ENCODE results near the gene LRR1. TPM values are rescaled to one million over a fixed set of nuclear protein-coding genes. Genes with fewer than 3 reads are reported as not detected.

Gene LRR1
- total and polyA plus RNA-seq, 4 donors: 3.7 to 23.2 (median 4.1) TPM

DNA sequence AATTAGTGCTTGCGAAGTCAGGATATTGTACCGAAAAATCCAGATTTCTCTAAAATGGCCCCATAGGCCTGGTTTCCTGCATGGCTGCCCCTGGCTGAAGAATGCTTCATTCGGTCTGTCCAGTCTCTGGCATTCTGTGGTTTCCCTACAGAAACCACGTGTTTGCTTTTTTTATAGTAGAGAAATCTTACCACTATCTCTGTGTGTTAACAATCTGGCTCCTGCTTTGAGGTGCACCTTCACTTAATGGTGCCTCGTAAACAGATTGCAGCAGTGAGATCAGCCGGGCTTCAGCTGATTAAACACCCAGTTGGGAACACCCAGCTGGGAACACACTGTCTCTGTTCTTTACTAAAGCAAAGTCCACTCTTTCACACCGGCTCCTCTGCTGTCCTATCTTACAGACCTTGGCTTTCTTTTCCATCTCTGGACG lies 43.0 kb downstream of the LRR1 start:
- DNase-seq (ENCODE audit: low spot score): peak; percentile 44
- Histone ChIP-seq H3K4me1 (ENCODE audit: control insufficient read depth in 4 of 4, insufficient read depth in 4 of 4, low read length in 3 of 4) (peaks cover 4 to 36% (median 30%) of the 10 kb centered on the region in 4 donors), H3K27ac (ENCODE audit: low read depth in 1 of 2, low read length in 2 of 2) (peak overlapping the region; percentile 79 to 83), H3K4me3 (ENCODE audit: low read depth in 1 of 3, low read length in 3 of 3) (peak overlapping the region in 1 of 3 donors; percentile 15), H3K27me3 (ENCODE audit: control insufficient read depth in 4 of 4, insufficient read depth in 4 of 4, low read length in 3 of 4) (no peaks in the 10 kb centered on the region), H3K36me3 (ENCODE audit: control insufficient read depth in 4 of 4, insufficient read depth in 3 of 4, low read depth in 1 of 4, low read length in 3 of 4) (peaks cover 0 to 3% (median 0%) of the 10 kb centered on the region in 4 donors), H3K9ac (ENCODE audit: low read depth in 1 of 2, low read length in 2 of 2) (peak overlapping the region in 1 of 2 donors; percentile 83), H3K9me3 (ENCODE audit: control insufficient read depth in 4 of 4, low read length in 3 of 4) (no peaks in the 10 kb centered on the region)
- peak; percentile 94 for TF ChIP-seq FOXA2 (IDR thresholded peaks at IDR 0.05)
- TF ChIP-seq RAD21 (IDR thresholded peaks at IDR 0.05): peak; percentile 48 to 63
- TF ChIP-seq, protein P1, sequence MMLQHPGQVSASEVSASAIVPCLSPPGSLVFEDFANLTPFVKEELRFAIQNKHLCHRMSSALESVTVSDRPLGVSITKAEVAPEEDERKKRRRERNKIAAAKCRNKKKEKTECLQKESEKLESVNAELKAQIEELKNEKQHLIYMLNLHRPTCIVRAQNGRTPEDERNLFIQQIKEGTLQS (IDR thresholded peaks at IDR 0.05): peak; percentile 79
- TF ChIP-seq SP1 (IDR thresholded peaks at IDR 0.05): peak; percentile 99
- TF ChIP-seq, protein P2, sequence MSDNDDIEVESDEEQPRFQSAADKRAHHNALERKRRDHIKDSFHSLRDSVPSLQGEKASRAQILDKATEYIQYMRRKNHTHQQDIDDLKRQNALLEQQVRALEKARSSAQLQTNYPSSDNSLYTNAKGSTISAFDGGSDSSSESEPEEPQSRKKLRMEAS (IDR thresholded peaks at IDR 0.05): peak; percentile 91
- TF ChIP-seq, protein P3, sequence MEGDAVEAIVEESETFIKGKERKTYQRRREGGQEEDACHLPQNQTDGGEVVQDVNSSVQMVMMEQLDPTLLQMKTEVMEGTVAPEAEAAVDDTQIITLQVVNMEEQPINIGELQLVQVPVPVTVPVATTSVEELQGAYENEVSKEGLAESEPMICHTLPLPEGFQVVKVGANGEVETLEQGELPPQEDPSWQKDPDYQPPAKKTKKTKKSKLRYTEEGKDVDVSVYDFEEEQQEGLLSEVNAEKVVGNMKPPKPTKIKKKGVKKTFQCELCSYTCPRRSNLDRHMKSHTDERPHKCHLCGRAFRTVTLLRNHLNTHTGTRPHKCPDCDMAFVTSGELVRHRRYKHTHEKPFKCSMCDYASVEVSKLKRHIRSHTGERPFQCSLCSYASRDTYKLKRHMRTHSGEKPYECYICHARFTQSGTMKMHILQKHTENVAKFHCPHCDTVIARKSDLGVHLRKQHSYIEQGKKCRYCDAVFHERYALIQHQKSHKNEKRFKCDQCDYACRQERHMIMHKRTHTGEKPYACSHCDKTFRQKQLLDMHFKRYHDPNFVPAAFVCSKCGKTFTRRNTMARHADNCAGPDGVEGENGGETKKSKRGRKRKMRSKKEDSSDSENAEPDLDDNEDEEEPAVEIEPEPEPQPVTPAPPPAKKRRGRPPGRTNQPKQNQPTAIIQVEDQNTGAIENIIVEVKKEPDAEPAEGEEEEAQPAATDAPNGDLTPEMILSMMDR (IDR thresholded peaks at IDR 0.05; ENCODE audit: low read depth, low read length, missing input control): no peak
- TF ChIP-seq YY1 (IDR thresholded peaks at IDR 0.05): peak; percentile 96
- peak; percentile 98 to 99 for TF ChIP-seq HNF4A (conservative IDR thresholded peaks at IDR 0.05)
- peak; percentile 89 for TF ChIP-seq FOXA1 (IDR thresholded peaks at IDR 0.05)
- peak; percentile 65 for TF ChIP-seq NR2F2 (IDR thresholded peaks at IDR 0.05)
- TF ChIP-seq, protein P4, sequence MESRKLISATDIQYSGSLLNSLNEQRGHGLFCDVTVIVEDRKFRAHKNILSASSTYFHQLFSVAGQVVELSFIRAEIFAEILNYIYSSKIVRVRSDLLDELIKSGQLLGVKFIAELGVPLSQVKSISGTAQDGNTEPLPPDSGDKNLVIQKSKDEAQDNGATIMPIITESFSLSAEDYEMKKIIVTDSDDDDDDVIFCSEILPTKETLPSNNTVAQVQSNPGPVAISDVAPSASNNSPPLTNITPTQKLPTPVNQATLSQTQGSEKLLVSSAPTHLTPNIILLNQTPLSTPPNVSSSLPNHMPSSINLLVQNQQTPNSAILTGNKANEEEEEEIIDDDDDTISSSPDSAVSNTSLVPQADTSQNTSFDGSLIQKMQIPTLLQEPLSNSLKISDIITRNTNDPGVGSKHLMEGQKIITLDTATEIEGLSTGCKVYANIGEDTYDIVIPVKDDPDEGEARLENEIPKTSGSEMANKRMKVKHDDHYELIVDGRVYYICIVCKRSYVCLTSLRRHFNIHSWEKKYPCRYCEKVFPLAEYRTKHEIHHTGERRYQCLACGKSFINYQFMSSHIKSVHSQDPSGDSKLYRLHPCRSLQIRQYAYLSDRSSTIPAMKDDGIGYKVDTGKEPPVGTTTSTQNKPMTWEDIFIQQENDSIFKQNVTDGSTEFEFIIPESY (IDR thresholded peaks at IDR 0.05): peak; percentile 93
- TF ChIP-seq TAF1 (conservative IDR thresholded peaks at IDR 0.05): peak; percentile 73
- TF ChIP-seq, protein P5, sequence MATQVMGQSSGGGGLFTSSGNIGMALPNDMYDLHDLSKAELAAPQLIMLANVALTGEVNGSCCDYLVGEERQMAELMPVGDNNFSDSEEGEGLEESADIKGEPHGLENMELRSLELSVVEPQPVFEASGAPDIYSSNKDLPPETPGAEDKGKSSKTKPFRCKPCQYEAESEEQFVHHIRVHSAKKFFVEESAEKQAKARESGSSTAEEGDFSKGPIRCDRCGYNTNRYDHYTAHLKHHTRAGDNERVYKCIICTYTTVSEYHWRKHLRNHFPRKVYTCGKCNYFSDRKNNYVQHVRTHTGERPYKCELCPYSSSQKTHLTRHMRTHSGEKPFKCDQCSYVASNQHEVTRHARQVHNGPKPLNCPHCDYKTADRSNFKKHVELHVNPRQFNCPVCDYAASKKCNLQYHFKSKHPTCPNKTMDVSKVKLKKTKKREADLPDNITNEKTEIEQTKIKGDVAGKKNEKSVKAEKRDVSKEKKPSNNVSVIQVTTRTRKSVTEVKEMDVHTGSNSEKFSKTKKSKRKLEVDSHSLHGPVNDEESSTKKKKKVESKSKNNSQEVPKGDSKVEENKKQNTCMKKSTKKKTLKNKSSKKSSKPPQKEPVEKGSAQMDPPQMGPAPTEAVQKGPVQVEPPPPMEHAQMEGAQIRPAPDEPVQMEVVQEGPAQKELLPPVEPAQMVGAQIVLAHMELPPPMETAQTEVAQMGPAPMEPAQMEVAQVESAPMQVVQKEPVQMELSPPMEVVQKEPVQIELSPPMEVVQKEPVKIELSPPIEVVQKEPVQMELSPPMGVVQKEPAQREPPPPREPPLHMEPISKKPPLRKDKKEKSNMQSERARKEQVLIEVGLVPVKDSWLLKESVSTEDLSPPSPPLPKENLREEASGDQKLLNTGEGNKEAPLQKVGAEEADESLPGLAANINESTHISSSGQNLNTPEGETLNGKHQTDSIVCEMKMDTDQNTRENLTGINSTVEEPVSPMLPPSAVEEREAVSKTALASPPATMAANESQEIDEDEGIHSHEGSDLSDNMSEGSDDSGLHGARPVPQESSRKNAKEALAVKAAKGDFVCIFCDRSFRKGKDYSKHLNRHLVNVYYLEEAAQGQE (IDR thresholded peaks at IDR 0.05): peak; percentile 87
- peak in 1 of 2 donors; percentile 76 for TF ChIP-seq EGR1 (IDR thresholded peaks at IDR 0.05; ENCODE audit: low read depth in 2 of 2)
- TF ChIP-seq RXRA (IDR thresholded peaks at IDR 0.05): peak; percentile 87 to 94
- peak; percentile 40 to 72 for TF ChIP-seq GABPA (IDR thresholded peaks at IDR 0.05 in 1 of 2, conservative IDR thresholded peaks at IDR 0.05 in 1 of 2)
- TF ChIP-seq JUND (IDR thresholded peaks at IDR 0.05): peak; percentile 88 to 95
- TF ChIP-seq HNF4G (IDR thresholded peaks at IDR 0.05): peak; percentile 95
- WGBS: 34% methylated on average over 8 of the region's 8 CpGs
